ENCODE data around the gene ATRAID.

ATRAID gene

GRCh38 chr2:27198627-27199026 is 13.2 kb upstream of the ATRAID start:
- no peak overlapping the region for H3K9ac ChIP-seq (ENCODE audit: low read length)
- no peak overlapping the region for H3K4me3 ChIP-seq (ENCODE audit: insufficient read depth, low read length, poor library complexity, severe bottlenecking)
- H3K27ac ChIP-seq (ENCODE audit: low read depth, low read length) = no peak overlapping the region
- H4K20me1 ChIP-seq (ENCODE audit: low read depth, low read length) = no peaks in the 10 kb centered on the region
- H3K79me2 ChIP-seq (ENCODE audit: insufficient read depth, low read length) = no peaks in the 10 kb centered on the region
- H3K9me3 ChIP-seq (ENCODE audit: insufficient read depth, low read length) = no peaks in the 10 kb centered on the region
- H2AFZ ChIP-seq (ENCODE audit: low read depth, low read length, severe bottlenecking) = no peak overlapping the region
- TF ChIP-seq CTCF (IDR thresholded peaks at IDR 0.05; ENCODE audit: insufficient read depth, low read length, poor library complexity, severe bottlenecking) = no peak
- TF ChIP-seq EZH2phosphoT487 (conservative IDR thresholded peaks at IDR 0.05; ENCODE audit: low read length) = no peak
- H3K27me3 ChIP-seq (ENCODE audit: low read length) = no peaks in the 10 kb centered on the region
- no peaks in the 10 kb centered on the region; the same call in 1 of the 2 replicates for H3K36me3 ChIP-seq (ENCODE audit: low read length)
- H3K9me2 ChIP-seq (replicated peaks; ENCODE audit: insufficient read depth, low read length) = no peaks in the 10 kb centered on the region
- H3K4me2 ChIP-seq (ENCODE audit: low read depth, low read length, poor library complexity, severe bottlenecking) = no peak overlapping the region
- peaks cover 13% of the 10 kb centered on the region for H3F3A ChIP-seq (ENCODE audit: insufficient read depth)

- no peak overlapping the region for H3K4me2 ChIP-seq (ENCODE audit: low read depth, low read length, poor library complexity, severe bottlenecking)
- no peaks in the 10 kb centered on the region for H3K9me2 ChIP-seq (replicated peaks; ENCODE audit: insufficient read depth, low read length)
- peaks cover 13% of the 10 kb centered on the region for H3F3A ChIP-seq (ENCODE audit: insufficient read depth)
- H3K27ac ChIP-seq (ENCODE audit: low read depth, low read length) = no peak overlapping the region
- no peaks in the 10 kb centered on the region for H3K9me3 ChIP-seq (ENCODE audit: insufficient read depth, low read length)
- no peak overlapping the region for H3K9ac ChIP-seq (ENCODE audit: low read length)
- no peaks in the 10 kb centered on the region for H3K79me2 ChIP-seq (ENCODE audit: insufficient read depth, low read length)
- H3K4me3 ChIP-seq (ENCODE audit: insufficient read depth, low read length, poor library complexity, severe bottlenecking) = no peak overlapping the region
- H3K27me3 ChIP-seq (ENCODE audit: low read length) = no peaks in the 10 kb centered on the region
- no peaks in the 10 kb centered on the region for H4K20me1 ChIP-seq (ENCODE audit: low read depth, low read length)
- H2AFZ ChIP-seq (ENCODE audit: low read depth, low read length, severe bottlenecking) = no peak overlapping the region
- TF ChIP-seq EZH2phosphoT487 (conservative IDR thresholded peaks at IDR 0.05; ENCODE audit: low read length) (no peak), CTCF (IDR thresholded peaks at IDR 0.05; ENCODE audit: insufficient read depth, low read length, poor library complexity, severe bottlenecking) (no peak)
- no peaks in the 10 kb centered on the region; the same call in 1 of the 2 replicates for H3K36me3 ChIP-seq (ENCODE audit: low read length)
Observed at GRCh38 chr2:27199241-27199640, 12.6 kb upstream of the ATRAID start.

- Histone ChIP-seq H3K9ac (ENCODE audit: low read length) (no peak overlapping the region), H3K9me2 (replicated peaks; ENCODE audit: insufficient read depth, low read length) (no peaks in the 10 kb centered on the region), H3K4me2 (ENCODE audit: low read depth, low read length, poor library complexity, severe bottlenecking) (no peak overlapping the region), H4K20me1 (ENCODE audit: low read depth, low read length) (no peaks in the 10 kb centered on the region), H3K79me2 (ENCODE audit: insufficient read depth, low read length) (no peaks in the 10 kb centered on the region), H3K27ac (ENCODE audit: low read depth, low read length) (no peak overlapping the region), H3F3A (ENCODE audit: insufficient read depth) (peaks cover 2% of the 10 kb centered on the region), H3K27me3 (ENCODE audit: low read length) (no peaks in the 10 kb centered on the region), H3K4me3 (ENCODE audit: insufficient read depth, low read length, poor library complexity, severe bottlenecking) (no peak overlapping the region), H3K36me3 (ENCODE audit: low read length) (no peaks in the 10 kb centered on the region; the same call in 1 of the 2 replicates), H3K9me3 (ENCODE audit: insufficient read depth, low read length) (no peaks in the 10 kb centered on the region), H2AFZ (ENCODE audit: low read depth, low read length, severe bottlenecking) (no peak overlapping the region)
- no peak for TF ChIP-seq CTCF (IDR thresholded peaks at IDR 0.05; ENCODE audit: insufficient read depth, low read length, poor library complexity, severe bottlenecking)
- TF ChIP-seq EZH2phosphoT487 (conservative IDR thresholded peaks at IDR 0.05; ENCODE audit: low read length) = no peak
Observed at GRCh38 chr2:27201675-27202074, 10.2 kb upstream of the ATRAID start.

Measured in SU-DHL-6 (cell line).